Measurements from ENCODE around the gene MB21D2.

MB21D2 gene

DNA sequence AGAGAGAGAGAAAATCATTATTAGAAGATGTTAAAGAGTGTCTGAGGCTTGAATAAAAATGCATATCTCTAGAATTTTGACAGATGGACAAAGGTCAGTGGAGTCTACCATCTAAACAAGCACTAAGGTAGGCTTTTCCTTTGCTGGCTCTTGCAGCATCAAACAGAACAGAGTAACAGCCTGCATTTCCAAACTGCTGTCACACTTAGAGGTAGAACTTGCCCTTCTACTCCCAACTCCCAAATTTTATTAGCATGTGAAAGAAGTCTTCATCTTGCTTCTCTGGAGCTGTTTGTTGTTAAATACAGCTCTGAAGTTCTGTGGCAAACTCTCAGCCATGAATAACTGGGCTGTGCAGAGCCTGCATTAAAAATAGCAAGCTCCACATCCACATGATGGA is 4.1 kb upstream of the MB21D2 start:
- no peak for DNase-seq

- DNase-seq, result no peak
Measured at GRCh38 chr3:192920411-192920810, 2.8 kb upstream of the MB21D2 start.

- no peak for DNase-seq
Measured at GRCh38 chr3:192919901-192920300, 2.2 kb upstream of the MB21D2 start.

DNA sequence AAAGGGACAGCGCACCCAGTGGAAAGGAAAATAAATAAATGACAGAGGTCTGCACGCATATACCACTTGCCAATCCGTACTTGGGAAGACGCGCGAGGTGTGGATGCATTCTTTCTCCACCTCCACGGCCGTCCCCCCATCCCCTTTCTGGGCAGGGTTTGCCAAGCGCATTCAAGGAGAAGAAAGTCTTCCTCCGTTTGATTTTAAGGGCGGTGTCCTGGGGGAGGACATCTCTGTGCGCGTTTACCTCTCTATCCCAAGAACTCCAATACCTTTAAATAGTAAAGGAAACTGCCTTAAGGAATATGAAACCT is 576 bp upstream of the MB21D2 start:
- no peak for DNase-seq

GRCh38 chr3:192917028-192917403 is 640 bp downstream of the MB21D2 start:
- DNase-seq, result peak; percentile 86

DNA sequence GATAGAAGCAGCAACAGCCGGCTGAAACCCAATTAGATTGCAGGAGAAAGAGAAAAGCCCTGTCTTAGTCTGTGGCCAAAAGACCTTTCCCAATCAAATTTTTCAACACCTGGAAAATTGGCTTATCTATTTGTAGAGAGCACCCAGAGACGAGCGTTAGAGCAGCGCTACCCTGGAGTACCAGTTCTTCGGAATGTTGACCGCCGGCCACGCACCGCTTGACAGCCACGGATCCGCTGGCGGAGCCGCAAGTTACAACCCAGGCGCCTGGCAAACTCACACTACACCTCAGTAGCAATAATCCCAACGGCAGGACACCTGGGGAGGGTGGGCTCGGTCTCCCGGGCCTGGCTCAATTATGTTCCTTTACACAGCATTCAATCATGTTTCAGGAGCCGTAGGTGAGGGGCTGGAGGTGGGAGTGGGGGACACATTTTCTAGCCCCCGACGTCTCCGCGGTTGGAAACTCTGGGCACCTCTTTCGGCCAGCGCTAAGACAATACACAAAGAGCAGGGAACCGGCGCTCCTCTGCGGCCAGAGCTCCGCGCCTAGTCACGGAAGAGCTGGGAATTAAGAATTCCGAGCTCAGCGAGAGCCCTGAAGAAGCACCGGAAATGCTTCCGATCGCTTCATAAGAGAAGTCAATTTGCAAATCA is 1.2 kb downstream of the MB21D2 start:
- peak; percentile 13 for DNase-seq

DNA sequence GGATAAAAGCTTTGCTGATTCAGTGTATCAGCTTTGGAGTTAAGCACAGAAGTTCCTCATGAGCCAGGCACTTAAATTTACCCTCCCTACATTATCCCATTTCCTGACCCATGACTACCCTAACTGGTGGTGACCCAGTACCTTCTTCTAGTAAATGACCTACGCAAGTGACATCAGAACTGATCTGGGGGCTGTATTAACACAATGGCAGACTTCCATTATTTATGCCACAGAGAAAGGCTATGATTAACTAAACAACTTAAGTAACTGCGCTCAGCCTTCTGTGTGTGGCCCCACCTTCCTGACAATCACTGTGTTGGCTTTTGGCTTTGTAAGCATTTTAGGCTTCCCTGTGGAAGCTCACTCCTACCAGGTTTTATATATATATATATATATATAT is 1.9 kb downstream of the MB21D2 start:
- no peak for DNase-seq

- peak; percentile 68 for DNase-seq
Measured at GRCh38 chr3:192915304-192915703, 2.4 kb downstream of the MB21D2 start.

DNA sequence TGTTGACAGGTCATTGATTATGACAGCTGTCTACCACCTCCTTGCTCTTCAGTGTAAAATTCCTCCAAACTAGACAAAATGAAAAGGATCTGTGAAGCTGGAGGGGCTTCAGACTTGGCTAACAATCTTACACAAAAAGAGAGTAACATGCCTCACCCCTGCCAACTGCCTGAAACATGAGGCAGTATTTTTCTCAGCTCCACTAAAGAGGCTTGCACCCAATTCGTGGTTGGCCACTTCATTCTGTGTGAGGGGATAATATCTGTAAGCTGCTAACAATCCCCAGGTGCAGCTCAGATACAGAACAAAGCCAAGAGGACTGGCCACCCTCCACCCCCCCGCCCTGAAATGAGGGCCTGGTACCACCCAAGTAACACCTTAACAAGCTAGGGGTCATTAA is 2.8 kb downstream of the MB21D2 start:
- peak; percentile 80 for DNase-seq

- DNase-seq, result no peak
Measured at GRCh38 chr3:192913540-192913939, 4.1 kb downstream of the MB21D2 start.

GRCh38 chr3:192911293-192911692 is 6.4 kb downstream of the MB21D2 start:
- DNase-seq, result no peak

DNA sequence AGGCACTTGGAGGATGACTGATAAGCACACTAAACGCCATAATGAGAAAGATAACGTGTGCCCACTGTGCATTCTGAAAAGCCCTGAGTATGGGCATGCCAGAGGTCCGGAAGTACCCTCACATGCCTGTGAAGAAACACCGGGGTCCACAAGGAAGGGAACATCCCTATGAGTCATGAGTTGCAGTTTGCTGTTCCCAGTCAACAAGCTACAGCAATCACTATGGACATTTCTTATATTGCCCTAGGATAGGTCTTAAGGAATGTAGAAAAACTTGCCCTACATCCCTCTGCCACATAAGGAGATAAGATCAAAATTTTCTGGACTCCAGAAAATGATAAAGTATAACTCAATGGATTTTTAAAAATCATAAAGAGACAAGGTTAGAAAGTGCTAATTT is 9.9 kb downstream of the MB21D2 start:
- DNase-seq, result no peak

GRCh38 chr3:192906940-192907339 is 10.7 kb downstream of the MB21D2 start:
- no peak for DNase-seq

GRCh38 chr3:192905980-192906678 is 11.5 kb downstream of the MB21D2 start:
- DNase-seq, result no peak

DNA sequence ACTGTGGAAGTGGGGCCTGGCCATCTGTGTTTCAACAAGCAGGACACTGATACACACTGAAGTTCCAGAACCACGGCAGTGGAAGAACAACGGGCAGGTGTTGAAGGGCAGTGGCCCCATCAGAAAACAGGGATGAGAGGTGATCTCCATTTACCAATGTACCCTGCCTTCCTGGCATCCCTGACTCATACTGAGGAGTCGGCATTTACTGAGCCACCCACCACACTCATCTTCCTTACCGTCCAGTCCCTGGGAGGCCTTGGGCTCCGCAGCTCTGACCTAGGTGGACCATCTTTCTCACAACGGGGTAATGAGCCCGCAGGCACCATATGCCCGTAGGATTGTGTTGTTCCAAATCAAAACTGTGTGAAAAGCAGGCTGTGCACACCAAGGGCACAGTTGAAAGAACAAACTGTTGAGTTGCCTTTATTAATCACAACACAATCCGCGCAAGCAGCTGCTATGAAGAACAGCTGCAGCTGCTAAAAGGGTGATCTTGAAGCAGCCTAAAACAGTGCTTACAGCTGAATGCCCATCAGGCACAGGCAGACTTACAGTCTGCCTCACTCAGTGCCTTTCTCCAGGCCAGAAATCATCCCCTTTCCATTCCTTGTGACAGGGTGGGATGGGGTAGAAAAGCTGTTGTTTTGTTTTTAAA is 12.9 kb downstream of the MB21D2 start:
- no peak for DNase-seq

- DNase-seq, result no peak
Measured at GRCh38 chr3:192902549-192902948, 15.1 kb downstream of the MB21D2 start.

DNA sequence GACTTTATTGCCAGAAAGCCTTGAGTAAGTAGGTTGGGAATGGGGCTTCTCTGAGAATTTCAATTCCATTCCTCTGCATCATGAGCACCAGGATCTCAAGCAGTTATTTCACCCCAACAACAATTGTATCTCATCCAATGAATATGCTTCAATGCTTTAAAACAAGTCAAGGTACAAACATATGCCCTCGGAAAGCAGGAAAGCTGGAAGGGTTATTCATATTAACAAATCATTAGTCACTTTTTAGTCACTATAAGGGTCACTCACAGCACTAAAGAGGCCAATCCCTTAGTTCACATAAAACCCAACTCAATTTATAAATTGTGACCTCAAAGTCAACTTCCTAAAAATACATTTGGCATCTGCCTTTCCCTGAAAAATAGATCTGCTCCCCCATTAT is 16.2 kb downstream of the MB21D2 start:
- DNase-seq, result no peak

GRCh38 chr3:192899540-192899982 is 18.1 kb downstream of the MB21D2 start:
- DNase-seq, result no peak

GRCh38 chr3:192897005-192897404 is 20.7 kb downstream of the MB21D2 start:
- no peak for DNase-seq

DNA sequence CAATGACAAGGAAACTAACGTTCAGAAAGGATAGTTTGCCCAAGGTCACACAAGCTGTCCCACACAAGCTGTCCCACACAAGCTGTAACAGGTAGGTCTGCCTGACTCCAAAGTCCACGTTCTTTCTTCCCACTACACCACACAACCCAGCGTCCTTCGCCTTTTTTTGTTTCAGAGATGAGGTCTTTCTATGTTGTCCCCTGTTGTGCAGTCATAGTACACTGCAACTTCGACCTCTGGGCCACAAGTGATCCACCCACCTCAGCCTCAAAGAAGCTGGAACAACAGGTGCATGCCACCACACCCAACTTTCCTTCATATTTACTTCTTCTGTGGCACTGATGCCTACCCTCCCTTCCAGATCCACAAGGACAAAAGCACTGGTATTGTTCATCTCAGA is 21.4 kb downstream of the MB21D2 start:
- no peak for DNase-seq

DNA sequence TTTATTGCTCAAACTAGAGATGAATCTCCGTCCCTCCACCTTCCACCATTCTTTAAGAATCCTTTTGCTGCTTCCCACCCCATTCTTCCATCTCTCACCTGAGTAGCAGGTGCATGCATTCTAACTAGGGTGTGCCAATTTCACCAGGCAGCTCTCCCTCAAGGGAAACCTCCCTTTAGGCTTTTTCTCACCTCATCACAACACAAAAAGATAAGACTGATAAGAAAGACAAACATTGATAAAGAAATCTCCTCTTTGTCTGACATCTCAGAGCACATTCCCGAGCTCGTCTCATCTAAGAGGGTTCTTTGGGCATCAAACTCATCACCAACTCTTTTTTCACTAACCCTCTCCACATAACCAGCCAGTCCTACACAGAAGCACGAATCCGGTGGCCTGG is 23.0 kb downstream of the MB21D2 start:
- DNase-seq, result no peak

GRCh38 chr3:192892981-192893700 is 24.5 kb downstream of the MB21D2 start:
- DNase-seq, result no peak

All from NCI-H1105 (cell line).